ENCODE results near the gene SH2B3.

DNA sequence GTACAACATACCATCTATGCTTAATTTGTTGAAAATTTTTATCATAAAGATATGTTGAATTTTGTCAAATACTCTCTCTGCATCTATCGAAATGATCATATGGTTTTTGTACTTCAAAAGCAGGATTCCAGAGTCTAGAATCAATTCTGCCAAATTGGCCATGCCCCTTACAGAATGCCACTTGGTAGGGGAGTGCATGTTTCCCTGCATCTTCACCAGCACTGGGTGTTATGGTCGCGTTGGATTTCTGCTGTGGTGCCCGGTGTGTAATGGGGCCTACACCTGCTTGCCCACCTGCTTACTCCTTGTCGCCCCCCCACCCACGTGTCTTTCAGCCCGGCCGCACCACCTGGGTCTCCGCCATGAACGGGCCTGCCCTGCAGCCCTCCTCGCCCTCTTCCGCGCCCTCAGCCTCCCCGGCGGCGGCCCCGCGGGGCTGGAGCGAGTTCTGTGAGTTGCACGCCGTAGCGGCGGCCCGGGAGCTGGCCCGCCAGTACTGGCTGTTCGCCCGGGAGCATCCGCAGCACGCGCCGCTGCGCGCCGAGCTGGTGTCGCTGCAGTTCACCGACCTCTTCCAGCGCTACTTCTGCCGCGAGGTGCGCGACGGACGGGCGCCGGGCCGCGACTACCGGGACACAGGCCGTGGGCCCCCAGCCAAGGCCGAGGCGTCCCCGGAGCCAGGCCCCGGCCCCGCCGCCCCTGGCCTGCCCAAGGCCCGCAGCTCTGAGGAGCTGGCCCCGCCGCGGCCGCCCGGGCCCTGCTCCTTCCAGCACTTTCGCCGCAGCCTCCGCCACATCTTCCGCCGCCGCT, 12.3 kb downstream of the SH2B3 start:
- TF ChIP-seq, protein P1, sequence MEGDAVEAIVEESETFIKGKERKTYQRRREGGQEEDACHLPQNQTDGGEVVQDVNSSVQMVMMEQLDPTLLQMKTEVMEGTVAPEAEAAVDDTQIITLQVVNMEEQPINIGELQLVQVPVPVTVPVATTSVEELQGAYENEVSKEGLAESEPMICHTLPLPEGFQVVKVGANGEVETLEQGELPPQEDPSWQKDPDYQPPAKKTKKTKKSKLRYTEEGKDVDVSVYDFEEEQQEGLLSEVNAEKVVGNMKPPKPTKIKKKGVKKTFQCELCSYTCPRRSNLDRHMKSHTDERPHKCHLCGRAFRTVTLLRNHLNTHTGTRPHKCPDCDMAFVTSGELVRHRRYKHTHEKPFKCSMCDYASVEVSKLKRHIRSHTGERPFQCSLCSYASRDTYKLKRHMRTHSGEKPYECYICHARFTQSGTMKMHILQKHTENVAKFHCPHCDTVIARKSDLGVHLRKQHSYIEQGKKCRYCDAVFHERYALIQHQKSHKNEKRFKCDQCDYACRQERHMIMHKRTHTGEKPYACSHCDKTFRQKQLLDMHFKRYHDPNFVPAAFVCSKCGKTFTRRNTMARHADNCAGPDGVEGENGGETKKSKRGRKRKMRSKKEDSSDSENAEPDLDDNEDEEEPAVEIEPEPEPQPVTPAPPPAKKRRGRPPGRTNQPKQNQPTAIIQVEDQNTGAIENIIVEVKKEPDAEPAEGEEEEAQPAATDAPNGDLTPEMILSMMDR (IDR thresholded peaks at IDR 0.05), result no peak
- no peak for TF ChIP-seq POLR2A (IDR thresholded peaks at IDR 0.05)

Data from vagina (tissue), 2 donors.